B cell (primary cell): ENCODE data around the gene SCARB1.

Experiments
- CTCF ChIP-seq: fragments of 200-600 bp; IDR thresholded peaks from one replicate; pipeline ENCODE4 v1.8.0; 2022; ENCODE audit warnings: antibody characterized with exemption, mild to moderate bottlenecking
- EZH2 ChIP-seq: IDR thresholded peaks from 2 replicates; pipeline ENCODE4 v1.6.1; 2012; ENCODE audit warnings: borderline replicate concordance, low read depth, mild to moderate bottlenecking, moderate library complexity, low read length; ENCODE audit not compliant: insufficient read depth, poor library complexity, severe bottlenecking

GRCh38 chr12:124757329-124757728 is 106.3 kb downstream of the SCARB1 start:
- no peak for TF ChIP-seq CTCF
- TF ChIP-seq EZH2 = no peak
